PC-9 (cell line): ENCODE measurements around the gene ZNF385B. TPM values are rescaled to one million over a fixed set of nuclear protein-coding genes. Genes with fewer than 3 reads are reported as not detected.

Experiments
- BruUV-seq: library from RNA; stranded (reverse); fragments of 400-500 nt; replicated peaks from 2 replicates; lab custom pipeline; 2021; lab: Mats Ljungman, UMichigan
- CTCF ChIA-PET: fragments of 300-600 bp; sonication (Branson Sonifier 250); formaldehyde crosslinking; loops from one replicate; lab custom pipeline; 2022; ENCODE audit warnings: antibody characterized with exemption; lab: Charles Lee
- POLR2A ChIA-PET: fragments of 300-600 bp; sonication (Branson Sonifier 250); formaldehyde crosslinking; loops from one replicate; lab custom pipeline; 2022; ENCODE audit warnings: antibody characterized with exemption; ENCODE audit not compliant: unreplicated experiment; lab: Charles Lee
- DNase-seq, 2 experiments: peaks; one replicate each; pipeline versions ENCODE4 v3.0.0 to v3.0.0-alpha.2; 2015 to 2022; ENCODE audit warnings: mixed read lengths in 1 of 2
- H2AFZ ChIP-seq: fragments of 200-600 bp; sonication (generic); 2 replicates; pipeline ENCODE4 v1.8.1; 2017; ENCODE audit warnings: antibody characterized with exemption
- H3F3A ChIP-seq: fragments of 200-600 bp; sonication (generic); 2 replicates; pipeline ENCODE4 v1.8.1; 2017; ENCODE audit warnings: antibody characterized with exemption, mild to moderate bottlenecking, low read depth; ENCODE audit not compliant: insufficient read depth
- H3K27ac ChIP-seq: fragments of 200-600 bp; sonication (generic); 2 replicates; pipeline ENCODE4 v1.6.1; 2016; ENCODE audit warnings: mixed run types
- H3K27me3 ChIP-seq: fragments of 200-600 bp; sonication (generic); 2 replicates; pipeline ENCODE4 v1.6.1; 2016; ENCODE audit warnings: low read depth, mixed run types; ENCODE audit not compliant: insufficient read depth
- H3K36me3 ChIP-seq: fragments of 200-600 bp; sonication (generic); 2 replicates; pipeline ENCODE4 v1.6.1; 2016; ENCODE audit warnings: low read depth, mixed run types
- H3K4me1 ChIP-seq: fragments of 200-600 bp; sonication (generic); replicated peaks from 2 replicates; pipeline ENCODE4 v1.6.1; 2016; ENCODE audit warnings: mixed run types; ENCODE audit not compliant: insufficient read depth
- H3K4me2 ChIP-seq: fragments of 200-600 bp; sonication (generic); 2 replicates; pipeline ENCODE4 v1.6.1; 2017; ENCODE audit warnings: mixed run types
- H3K4me3 ChIP-seq: fragments of 200-600 bp; sonication (generic); 2 replicates; pipeline ENCODE4 v1.6.1; 2016; ENCODE audit warnings: mixed run types
- H3K79me2 ChIP-seq: fragments of 200-600 bp; sonication (generic); 2 replicates; pipeline ENCODE4 v1.6.1; 2017; ENCODE audit warnings: low read depth, mixed run types
- H3K9me2 ChIP-seq: fragments of 200-600 bp; sonication (generic); 2 replicates; pipeline ENCODE4 v1.8.1; 2017; ENCODE audit warnings: mild to moderate bottlenecking; ENCODE audit not compliant: insufficient read depth
- H3K9me3 ChIP-seq: fragments of 200-600 bp; sonication (generic); 2 replicates; pipeline ENCODE4 v1.8.1; 2016; ENCODE audit warnings: low read depth; ENCODE audit not compliant: insufficient read depth
- H4K20me1 ChIP-seq: fragments of 200-600 bp; sonication (generic); 2 replicates; pipeline ENCODE4 v1.8.1; 2017; ENCODE audit not compliant: insufficient read depth
- EZH2 ChIP-seq: fragments of 200-600 bp; sonication (generic); IDR thresholded peaks from 2 replicates; pipeline ENCODE4 v1.8.0; 2017; ENCODE audit warnings: antibody characterized with exemption, low read depth
- intact Hi-C: fragments of 100-400 bp; cut with micrococcal nuclease; formaldehyde crosslinking; loops from one replicate; pipeline ENCODE4 v1.10.0; 2022; ENCODE audit not compliant: unreplicated experiment
- total RNA-seq: library from RNA; stranded (reverse); gene quantifications from 2 replicates; pipeline ENCODE4 v1.2.3, GENCODE V29; 2021
- TF ChIP-seq, protein P1 (sequence below): fragments of 200-600 bp; sonication (generic); conservative IDR thresholded peaks from 2 replicates; pipeline ENCODE4 v1.6.1; 2017; ENCODE audit warnings: mixed run types, antibody characterized with exemption, mild to moderate bottlenecking, moderate library complexity

The ZNF385B gene
- total RNA-seq, 1 experiment from 2014 or later: 4.1 TPM

DNA sequence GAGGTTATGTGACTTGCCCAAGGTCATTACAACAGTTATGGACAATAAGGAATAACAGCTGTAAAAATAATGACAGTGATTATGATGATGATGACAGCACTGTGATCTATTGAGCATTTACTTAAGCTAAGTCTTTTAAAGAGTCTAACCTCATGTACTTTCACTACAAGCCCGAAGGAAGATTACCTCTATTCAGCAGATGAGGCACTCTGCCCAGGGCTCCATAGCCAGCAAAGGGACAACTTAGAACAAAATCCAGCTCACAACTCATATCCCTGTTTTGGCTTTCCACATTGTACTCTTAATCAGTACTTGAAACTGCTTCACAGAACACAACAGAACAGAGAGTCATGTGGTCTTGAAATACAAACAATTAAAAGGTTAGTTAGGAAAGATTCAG is 290.2 kb downstream of the ZNF385B start:
- Histone ChIP-seq H3K4me2 (no peak overlapping the region), H4K20me1 (no peaks in the 10 kb centered on the region), H3K27ac (no peak overlapping the region), H3F3A (no peaks in the 10 kb centered on the region), H3K9me3 (no peaks in the 10 kb centered on the region), H3K79me2 (no peaks in the 10 kb centered on the region), H3K36me3 (no peaks in the 10 kb centered on the region), H3K4me3 (no peak overlapping the region), H3K27me3 (no peaks in the 10 kb centered on the region), H2AFZ (no peak overlapping the region), H3K4me1 (no peaks in the 10 kb centered on the region), H3K9me2 (no peaks in the 10 kb centered on the region; the same call in 1 of the 2 replicates)
- ChIA-PET POLR2A (no interaction called here), CTCF (no interaction called here)
- no peak for TF ChIP-seq EZH2
- TF ChIP-seq, protein P1, sequence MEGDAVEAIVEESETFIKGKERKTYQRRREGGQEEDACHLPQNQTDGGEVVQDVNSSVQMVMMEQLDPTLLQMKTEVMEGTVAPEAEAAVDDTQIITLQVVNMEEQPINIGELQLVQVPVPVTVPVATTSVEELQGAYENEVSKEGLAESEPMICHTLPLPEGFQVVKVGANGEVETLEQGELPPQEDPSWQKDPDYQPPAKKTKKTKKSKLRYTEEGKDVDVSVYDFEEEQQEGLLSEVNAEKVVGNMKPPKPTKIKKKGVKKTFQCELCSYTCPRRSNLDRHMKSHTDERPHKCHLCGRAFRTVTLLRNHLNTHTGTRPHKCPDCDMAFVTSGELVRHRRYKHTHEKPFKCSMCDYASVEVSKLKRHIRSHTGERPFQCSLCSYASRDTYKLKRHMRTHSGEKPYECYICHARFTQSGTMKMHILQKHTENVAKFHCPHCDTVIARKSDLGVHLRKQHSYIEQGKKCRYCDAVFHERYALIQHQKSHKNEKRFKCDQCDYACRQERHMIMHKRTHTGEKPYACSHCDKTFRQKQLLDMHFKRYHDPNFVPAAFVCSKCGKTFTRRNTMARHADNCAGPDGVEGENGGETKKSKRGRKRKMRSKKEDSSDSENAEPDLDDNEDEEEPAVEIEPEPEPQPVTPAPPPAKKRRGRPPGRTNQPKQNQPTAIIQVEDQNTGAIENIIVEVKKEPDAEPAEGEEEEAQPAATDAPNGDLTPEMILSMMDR: no peak
- DNase-seq: no peak
- intact Hi-C loops: no loop called here
- no TSS peak for BruUV-seq

DNA sequence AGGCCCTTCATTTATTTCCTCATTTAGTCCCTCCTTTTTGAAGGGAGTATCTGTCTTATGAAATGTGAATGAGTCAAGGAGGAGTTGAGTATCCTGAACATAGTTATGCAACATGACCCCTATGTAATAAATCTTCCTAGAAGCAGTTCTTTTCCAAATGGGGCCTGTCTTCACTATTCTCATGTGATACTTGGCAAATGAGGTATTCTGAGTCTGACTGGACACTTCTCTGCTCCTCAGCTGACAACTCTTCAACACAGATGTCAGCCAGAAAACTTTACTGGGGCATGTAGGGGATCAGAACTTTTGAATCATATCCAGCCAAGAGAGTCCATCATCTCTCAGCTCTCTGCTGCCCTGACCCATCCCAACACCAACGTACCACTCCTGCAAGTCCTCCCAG is 291.6 kb downstream of the ZNF385B start:
- no peak overlapping the region for H3K4me2 ChIP-seq
- H4K20me1 ChIP-seq: no peaks in the 10 kb centered on the region
- POLR2A ChIA-PET: no interaction called here
- BruUV-seq: no TSS peak
- H3K27ac ChIP-seq: no peak overlapping the region
- H3K9me2 ChIP-seq: no peaks in the 10 kb centered on the region
- TF ChIP-seq EZH2: no peak
- TF ChIP-seq, protein P1: no peak
- no peaks in the 10 kb centered on the region for H3F3A ChIP-seq
- H3K9me3 ChIP-seq: no peaks in the 10 kb centered on the region
- DNase-seq: peak in 1 of 2 experiments; percentile 48
- H3K4me1 ChIP-seq: no peaks in the 10 kb centered on the region
- intact Hi-C loops: no loop called here
- H2AFZ ChIP-seq: no peak overlapping the region
- H3K36me3 ChIP-seq: no peaks in the 10 kb centered on the region
- H3K79me2 ChIP-seq: no peaks in the 10 kb centered on the region
- H3K27me3 ChIP-seq: no peaks in the 10 kb centered on the region
- CTCF ChIA-PET: no interaction called here
- no peak overlapping the region for H3K4me3 ChIP-seq

DNA sequence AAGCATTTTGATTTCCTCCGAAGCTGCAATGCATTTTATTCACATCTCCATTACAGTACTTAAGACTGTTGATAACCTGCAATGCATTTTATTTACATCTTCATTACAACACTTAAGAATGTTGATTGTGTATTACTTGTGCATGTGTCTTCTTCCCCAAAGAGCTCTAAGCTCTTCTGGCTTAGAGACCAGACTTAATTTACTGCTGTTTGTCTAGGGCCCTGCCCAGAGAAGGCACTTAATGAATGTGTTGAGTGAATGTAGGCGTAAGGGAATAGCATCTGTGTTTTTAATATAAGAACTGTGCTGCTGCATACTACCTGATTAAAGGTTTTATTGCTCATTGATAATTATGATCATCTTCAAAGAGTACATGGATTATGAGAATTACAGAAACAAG is 295.6 kb downstream of the ZNF385B start:
- no peak for DNase-seq
- CTCF ChIA-PET: no interaction called here
- Histone ChIP-seq H3K36me3 (no peaks in the 10 kb centered on the region), H3K9me2 (no peaks in the 10 kb centered on the region), H3K79me2 (no peaks in the 10 kb centered on the region), H3F3A (no peaks in the 10 kb centered on the region), H3K27me3 (no peaks in the 10 kb centered on the region), H4K20me1 (no peaks in the 10 kb centered on the region), H3K4me1 (no peaks in the 10 kb centered on the region), H3K9me3 (no peaks in the 10 kb centered on the region), H3K27ac (no peak overlapping the region), H3K4me2 (no peak overlapping the region), H2AFZ (no peak overlapping the region), H3K4me3 (no peak overlapping the region)
- BruUV-seq: no TSS peak
- intact Hi-C loops: no loop called here
- TF ChIP-seq EZH2: no peak
- TF ChIP-seq, protein P1: no peak
- POLR2A ChIA-PET: no interaction called here
